Measurements from ENCODE around the gene M1AP.

GRCh38 chr2:74620671-74621070 is 27.5 kb downstream of the M1AP start:
- TF ChIP-seq POLR2AphosphoS5 (IDR thresholded peaks at IDR 0.05; ENCODE audit: borderline replicate concordance, low read depth, low read length) (no peak), EZH2 (IDR thresholded peaks at IDR 0.05) (no peak), FOXP2 (optimal IDR thresholded peaks at IDR 0.05; ENCODE audit: control extremely low read depth, extremely low read length, insufficient read depth) (no peak)
